Heart right ventricle (tissue), 16 donors: ENCODE measurements around the gene PLXDC2. TPM values are rescaled to one million over a fixed set of nuclear protein-coding genes. Genes with fewer than 3 reads are reported as not detected.
A peak's percentile ranks its signal among the peaks of the same experiment; 100 is the strongest.

Experiments
- ATAC-seq, 8 donors: fragments of 200-7000 bp; cut with Tn5 transposase; one replicate each; pipeline ENCODE4 v1.9.1; 2020; ENCODE audit warnings: mild to moderate bottlenecking in 8 of 8, moderate library complexity in 8 of 8, moderate number of reproducible peaks in 1 of 8
- DNase-seq, 2 donors: peaks; one replicate each; pipeline ENCODE4 v3.0.0-alpha.2; 2020
- H3K27ac ChIP-seq, 10 donors: fragments of 200-600 bp; sonication (generic) in 2 of 10; one replicate each; pipeline versions ENCODE4 v1.5.0 to v1.8.0; 2020 to 2022; ENCODE audit warnings: mild to moderate bottlenecking in 3 of 10
- H3K27me3 ChIP-seq, 7 donors: fragments of 200-600 bp; one replicate each; pipeline ENCODE4 v1.8.0; 2021 to 2022; ENCODE audit warnings: mild to moderate bottlenecking in 2 of 7
- H3K36me3 ChIP-seq, 9 donors: fragments of 200-600 bp; sonication (generic) in 1 of 9; one replicate each; pipeline versions ENCODE4 v1.5.0 to v1.8.0; 2020 to 2022; ENCODE audit warnings: mild to moderate bottlenecking in 2 of 9
- H3K4me1 ChIP-seq, 9 donors: fragments of 200-600 bp; sonication (generic) in 1 of 9; one replicate each; pipeline versions ENCODE4 v1.5.0 to v1.8.0; 2020 to 2022; ENCODE audit warnings: mild to moderate bottlenecking in 4 of 9
- H3K4me3 ChIP-seq, 10 donors: fragments of 200-600 bp; sonication (generic) in 2 of 10; one replicate each; pipeline versions ENCODE4 v1.5.0 to v1.8.0; 2020 to 2022; ENCODE audit warnings: mild to moderate bottlenecking in 7 of 10, moderate library complexity in 2 of 10
- H3K9me3 ChIP-seq, 11 donors: fragments of 200-600 bp in 10 of 11; sonication (generic) in 2 of 11; one replicate each; pipeline versions ENCODE4 v1.5.0 to v1.8.0; 2013 to 2022; ENCODE audit warnings: mild to moderate bottlenecking in 2 of 11, control low read depth in 1 of 11, moderate library complexity in 1 of 11
- WGBS, 2 donors: extraction: QIAGEN DNeasy Blood & Tissue Kit; methylation state at CpG; one replicate each; pipeline ENCODE4 v1.1.7; 2013; ENCODE audit warnings: inconsistent platforms in 1 of 2; 5-methylcytosine and 5-hydroxymethylcytosine counted together
- intact Hi-C, 10 donors: fragments of 100-400 bp; cut with DNase I; formaldehyde crosslinking; loops; one replicate each; pipeline versions ENCODE4 v1.11.1 to v1.14.2; 2022
- polyA plus RNA-seq, 2 donors: library from polyadenylated mRNA; stranded (reverse); fragments of 200-250 nt; gene quantifications; one replicate each; pipeline ENCODE4 v1.2.3, GENCODE V29; 2013
- total RNA-seq, 10 donors: library from RNA; stranded (reverse); fragmentation: NEBNext Ultra II Directional in 3 of 10; extraction: Animal tissue kit (Norgen Biotek cat#: 25700) in 3 of 10; gene quantifications; one replicate each; pipeline versions ENCODE4 v1.2.1 to v1.2.4, GENCODE V29; 2021 to 2023
- TF ChIP-seq, protein P1 (sequence below), 9 donors: fragments of 200-600 bp; sonication (generic) in 2 of 9; IDR thresholded peaks; one replicate each; pipeline versions ENCODE4 v1.5.0 to v1.8.0; 2021 to 2022; ENCODE audit warnings: antibody characterized with exemption in 9 of 9, mild to moderate bottlenecking in 5 of 9, moderate library complexity in 1 of 9
- donor health status: Arrhythmogenic right ventricular cardiomyopathy.
- donor health status: ischemic (EF 13 %, LVEDD 7.1; RV severe dilation, severe dysfunction).
- donor health status: healthy with polysubstance abuse.
- donor health status: DM: no; HTN: yes; CAD: no.
- donor health status: DM: no; HTN: no; CAD: no.
- donor health status: ischemic (EF 25% LVEDD 6.9; RV normal size, moderate dysfunction).
- donor health status: ischemic (EF 25% LVEDD 5.7; RV mildly dilated, moderate dysfunction).
- donor health status: healthy.
- donor health status: DM: yes; HTN: yes; CAD: no.
- donor health status: Ischemic cardiomyopathy.
- donor health status: ischemic (EF 35%, LVEDD 5.7; RV mildly dilated, moderate dysfunction).
- donor health status: nonischemic (EF 11% LVEDD 7.7; RV severe dilation, severe dysfunction).
- donor health status: DM: yes; HTN: yes; CAD: no.
- donor health status: PGD.
- donor health status: ischemic (EF 29% LVEDD 5.4; RV normal size, mild dysfunction).
- donor health status: nonischemic (EF 23%, LVEDD 6.1; RV moderate dilation, normal function).

The PLXDC2 gene
- total and polyA plus RNA-seq, 12 donors: 4.6 to 26.8 (median 16.9) TPM

DNA sequence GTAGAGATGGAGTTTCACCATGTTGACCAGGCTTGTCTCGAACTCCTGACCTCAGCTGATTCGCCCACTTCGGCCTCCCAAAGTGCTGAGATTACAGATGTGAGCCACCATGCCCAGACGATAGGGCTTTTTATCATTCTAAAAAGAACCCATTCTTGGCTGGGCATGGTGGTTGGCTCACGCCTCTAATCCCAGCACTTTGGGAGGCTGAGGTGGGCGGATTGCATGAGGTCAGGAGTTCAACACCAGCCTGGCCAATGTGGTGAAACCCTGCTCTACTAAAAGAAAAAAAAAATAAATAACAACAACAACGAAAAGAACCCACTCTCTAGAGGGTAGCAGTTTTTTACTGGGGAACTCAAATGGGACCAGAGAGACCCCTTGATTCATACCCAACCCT, 112.7 kb downstream of the PLXDC2 start:
- no peaks in the 10 kb centered on the region for H3K27me3 ChIP-seq
- no peak for DNase-seq
- no peaks in the 10 kb centered on the region for H3K9me3 ChIP-seq
- H3K4me3 ChIP-seq: no peak overlapping the region
- no peaks in the 10 kb centered on the region for H3K36me3 ChIP-seq
- TF ChIP-seq, protein P1, sequence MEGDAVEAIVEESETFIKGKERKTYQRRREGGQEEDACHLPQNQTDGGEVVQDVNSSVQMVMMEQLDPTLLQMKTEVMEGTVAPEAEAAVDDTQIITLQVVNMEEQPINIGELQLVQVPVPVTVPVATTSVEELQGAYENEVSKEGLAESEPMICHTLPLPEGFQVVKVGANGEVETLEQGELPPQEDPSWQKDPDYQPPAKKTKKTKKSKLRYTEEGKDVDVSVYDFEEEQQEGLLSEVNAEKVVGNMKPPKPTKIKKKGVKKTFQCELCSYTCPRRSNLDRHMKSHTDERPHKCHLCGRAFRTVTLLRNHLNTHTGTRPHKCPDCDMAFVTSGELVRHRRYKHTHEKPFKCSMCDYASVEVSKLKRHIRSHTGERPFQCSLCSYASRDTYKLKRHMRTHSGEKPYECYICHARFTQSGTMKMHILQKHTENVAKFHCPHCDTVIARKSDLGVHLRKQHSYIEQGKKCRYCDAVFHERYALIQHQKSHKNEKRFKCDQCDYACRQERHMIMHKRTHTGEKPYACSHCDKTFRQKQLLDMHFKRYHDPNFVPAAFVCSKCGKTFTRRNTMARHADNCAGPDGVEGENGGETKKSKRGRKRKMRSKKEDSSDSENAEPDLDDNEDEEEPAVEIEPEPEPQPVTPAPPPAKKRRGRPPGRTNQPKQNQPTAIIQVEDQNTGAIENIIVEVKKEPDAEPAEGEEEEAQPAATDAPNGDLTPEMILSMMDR (IDR thresholded peaks at IDR 0.05): no peak
- intact Hi-C loops: loop anchor here in 2 of 10 donors (5.0 kb wide), 2 partner anchors 38 to 102 kb away; no protein-coding TSS in a partner anchor
- 87 to 93% methylated on average over 7 of the region's 7 CpGs for WGBS, 2 donors
- H3K4me1 ChIP-seq: peaks cover 0 to 55% (median 41%) of the 10 kb centered on the region in 9 donors
- H3K27ac ChIP-seq: peak overlapping the region in 5 of 10 donors; percentile 6 to 81 (median 62)
- ATAC-seq: no peak

DNA sequence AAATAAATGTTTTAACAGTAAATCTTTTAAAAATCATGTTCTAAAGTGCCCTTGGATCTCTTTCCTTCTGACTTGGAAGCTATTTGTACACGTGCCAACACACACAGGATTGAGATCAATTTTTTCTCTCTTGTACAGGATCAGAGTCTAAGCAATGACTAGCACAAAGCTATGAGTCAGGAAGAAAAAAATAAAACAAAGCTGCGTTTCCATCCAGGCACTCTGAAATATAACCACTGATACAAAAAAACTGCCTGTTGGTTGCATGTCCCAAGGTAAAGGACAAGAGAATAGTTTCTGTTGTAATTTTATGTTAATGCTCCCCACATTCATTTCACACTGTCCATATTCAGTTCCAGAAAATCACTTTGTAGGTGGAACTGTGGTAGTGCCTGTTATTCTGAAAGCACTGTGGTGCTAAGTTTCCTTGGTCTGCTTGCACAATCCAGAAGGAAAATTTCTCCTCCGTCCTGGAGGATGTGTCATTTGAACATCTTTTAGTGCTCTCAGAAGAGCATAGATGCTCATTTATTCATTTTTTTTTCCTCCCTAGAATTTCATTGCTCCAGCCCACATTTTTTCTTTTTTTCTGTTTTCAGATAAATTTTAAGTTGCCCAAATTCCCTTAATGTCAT, 113.4 kb downstream of the PLXDC2 start:
- H3K36me3 ChIP-seq: no peaks in the 10 kb centered on the region
- no peaks in the 10 kb centered on the region for H3K9me3 ChIP-seq
- peaks cover 0 to 55% (median 41%) of the 10 kb centered on the region in 9 donors for H3K4me1 ChIP-seq
- ATAC-seq (peak in 2 of 8 donors; percentile 18 to 55), DNase-seq (no peak)
- H3K4me3 ChIP-seq: no peak overlapping the region
- peak overlapping the region in 6 of 10 donors; percentile 6 to 81 (median 65) for H3K27ac ChIP-seq
- intact Hi-C loops: loop anchor here in 5 of 10 donors (5.0 to 10.0 kb wide), 4 partner anchors 38 to 115 kb away; partner anchors contain the start of gene PLXDC2 (in 3 of the 5)
- no peaks in the 10 kb centered on the region for H3K27me3 ChIP-seq
- 35 to 51% methylated on average over 3 of the region's 3 CpGs for WGBS, 2 donors
- TF ChIP-seq, protein P1 (IDR thresholded peaks at IDR 0.05): no peak

DNA sequence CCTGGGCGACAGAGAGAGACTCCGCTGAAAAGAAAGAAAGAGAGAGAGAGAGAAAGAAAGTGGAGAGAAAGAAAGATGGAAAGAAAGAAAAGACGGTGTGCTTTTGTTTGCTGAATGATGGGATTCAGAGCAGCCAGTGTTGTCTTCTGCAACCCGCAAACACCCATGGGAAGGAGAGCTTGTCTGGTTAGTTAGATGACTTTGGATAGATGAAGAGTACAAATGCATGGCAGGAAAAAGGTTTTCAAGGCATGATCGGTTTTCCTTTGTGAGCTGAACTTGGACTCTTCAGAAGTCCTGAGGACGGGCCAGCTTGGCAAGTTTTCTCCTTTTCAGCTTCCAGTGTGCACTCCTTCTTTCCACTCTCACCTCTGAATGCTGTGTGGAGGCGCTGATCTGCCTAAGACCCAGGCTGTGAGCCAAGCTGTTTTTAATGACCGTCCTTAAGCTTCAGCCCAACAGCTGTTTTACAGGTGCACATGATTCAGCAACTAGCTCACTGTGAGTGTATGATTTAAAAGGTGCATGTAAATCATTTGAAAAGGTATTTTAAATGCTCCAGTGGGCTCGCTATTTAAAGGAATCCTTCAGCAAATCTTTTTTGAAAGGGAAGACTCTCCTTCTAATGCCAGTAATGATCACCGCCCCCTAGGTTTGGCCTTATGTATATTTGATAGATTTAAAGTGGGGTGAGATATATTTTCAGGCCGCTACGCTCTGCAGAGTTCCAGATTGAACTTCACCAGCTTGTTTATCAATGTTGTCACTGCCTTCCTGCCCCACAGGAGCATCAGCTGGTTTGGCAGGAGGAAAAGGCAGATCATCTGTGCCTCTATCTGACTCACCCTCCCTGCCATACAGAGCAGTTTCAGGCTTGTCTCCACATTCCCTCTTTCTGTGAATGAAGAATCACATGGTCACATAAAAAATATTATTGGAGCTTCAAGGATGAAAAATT, 115.0 kb downstream of the PLXDC2 start:
- H3K36me3 ChIP-seq: no peaks in the 10 kb centered on the region
- peak; percentile 60 to 87 (median 74) for ATAC-seq
- no peaks in the 10 kb centered on the region for H3K9me3 ChIP-seq
- DNase-seq: no peak
- H3K27me3 ChIP-seq: no peaks in the 10 kb centered on the region
- intact Hi-C loops: loop anchor here in 3 of 10 donors (5.0 to 10.0 kb wide), 2 partner anchors 114 to 116 kb away; partner anchors contain the start of gene PLXDC2 (in 3 of the 3)
- TF ChIP-seq, protein P1 (IDR thresholded peaks at IDR 0.05): no peak
- peaks cover 0 to 48% (median 34%) of the 10 kb centered on the region in 9 donors for H3K4me1 ChIP-seq
- WGBS, 2 donors: 37 to 47% methylated on average over 12 of the region's 12 CpGs
- H3K4me3 ChIP-seq: no peak overlapping the region
- peak overlapping the region; percentile 49 to 81 (median 62) for H3K27ac ChIP-seq
